Stimulated activated naive CD8-positive, alpha-beta T cell treated with anti-CD3 and anti-CD28 coated beads, Interleukin-15, Interleukin-2, amounts not matched to agents 100 U/mL and 50 U/mL, for 24 hours (primary cell): ENCODE measurements around the gene DNAI2.

ENCODE experiments used
- ATAC-seq: fragments of 150-1000 bp; cut with Tn5 transposase; one replicate; pipeline ENCODE4 v1.10.0; 2021
- DNase-seq: peaks from one replicate; pipeline ENCODE4 v3.0.0; 2021

The DNAI2 gene

DNA sequence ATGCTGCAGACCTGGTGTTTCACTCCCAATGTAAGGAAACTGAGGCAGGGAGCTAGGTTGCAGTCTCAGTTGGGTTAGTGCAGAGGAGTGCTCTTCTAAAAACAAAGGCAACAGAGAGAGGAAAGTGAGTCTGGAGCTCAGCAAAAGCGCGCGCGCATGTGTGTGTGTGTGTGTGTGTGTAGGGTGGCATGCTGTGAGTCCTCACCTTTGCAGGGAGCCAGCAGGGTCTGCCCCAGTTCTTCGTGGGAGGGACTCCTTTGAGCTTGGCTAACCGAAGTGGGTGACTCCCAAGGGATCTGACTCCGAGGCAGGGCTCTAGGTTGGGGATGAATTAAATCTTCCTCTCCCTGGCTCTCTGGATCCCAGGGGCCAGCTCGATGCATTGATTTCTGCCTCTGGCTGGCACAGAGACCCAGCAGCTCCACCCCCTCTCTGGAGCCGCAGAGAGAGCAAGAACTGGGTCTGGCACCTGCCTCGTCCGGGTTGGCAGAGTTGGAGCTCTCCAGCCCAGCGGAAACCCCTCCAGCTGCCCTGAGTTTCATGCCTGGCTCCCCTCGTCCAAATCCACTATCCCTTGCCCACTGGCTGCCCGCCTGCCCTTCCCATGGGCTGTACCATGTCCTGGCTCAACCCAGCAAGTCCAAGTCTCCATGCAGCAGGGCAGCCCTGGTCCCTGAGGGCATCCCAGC lies 88.9 kb downstream of the DNAI2 start:
- no peak for DNase-seq
- no peak for ATAC-seq
